SK-N-SH (cell line): ENCODE results near the gene ECSCR.

ENCODE experiments used
- CHD2 ChIP-seq: fragments of 150-350 bp; IDR thresholded peaks from 2 replicates; pipeline ENCODE4 v1.6.1; 2018; ENCODE audit warnings: low read length; ENCODE audit not compliant: partially characterized antibody
- EP300 ChIP-seq, 2 experiments: IDR thresholded peaks; 2 replicates each; pipeline versions ENCODE4 v1.4.0 to v1.6.1; 2012; ENCODE audit warnings: borderline replicate concordance in 1 of 2, low read depth in 1 of 2, low read length in 1 of 2
- FOXJ3 ChIP-seq: sonication (generic); formaldehyde crosslinking; IDR thresholded peaks from 2 replicates; pipeline ENCODE4 v1.5.1; 2020; ENCODE audit warnings: mild to moderate bottlenecking, missing genetic modification reagents
- MAX ChIP-seq: IDR thresholded peaks from 2 replicates; pipeline ENCODE4 v1.4.0; 2012; ENCODE audit warnings: low read depth
- RFX5 ChIP-seq: IDR thresholded peaks from 2 replicates; pipeline ENCODE4 v1.6.1; 2012; ENCODE audit warnings: mild to moderate bottlenecking, improper control_type of control experiment, low read length
- RXRA ChIP-seq: IDR thresholded peaks from 2 replicates; pipeline ENCODE4 v1.4.0; 2012; ENCODE audit warnings: low read depth, mild to moderate bottlenecking, borderline replicate concordance
- SIN3A ChIP-seq: IDR thresholded peaks from 2 replicates; pipeline ENCODE4 v1.6.1; 2012; ENCODE audit warnings: low read depth, mild to moderate bottlenecking, low read length, moderate library complexity, borderline replicate concordance
- SMC3 ChIP-seq: IDR thresholded peaks from 2 replicates; pipeline ENCODE4 v1.6.1; 2012; ENCODE audit warnings: low read depth, low read length, improper control_type of control experiment
- TAF1 ChIP-seq: IDR thresholded peaks from 2 replicates; pipeline ENCODE4 v1.6.1; 2012; ENCODE audit warnings: low read depth, mild to moderate bottlenecking, low read length, moderate library complexity, borderline replicate concordance
- YY1 ChIP-seq: IDR thresholded peaks from 2 replicates; pipeline ENCODE4 v1.4.0; 2012; ENCODE audit warnings: low read depth, mild to moderate bottlenecking
- ZBTB33 ChIP-seq: IDR thresholded peaks from 2 replicates; pipeline ENCODE4 v1.4.0; 2012; ENCODE audit warnings: low read depth, borderline replicate concordance
- TF ChIP-seq, protein P1 (sequence below): fragments of 200-600 bp; sonication (generic); IDR thresholded peaks from 2 replicates; pipeline ENCODE4 v1.6.1; 2017; ENCODE audit warnings: antibody characterized with exemption, mild to moderate bottlenecking, moderate library complexity
- TF ChIP-seq, protein P2 (sequence below): IDR thresholded peaks from 2 replicates; pipeline ENCODE4; 2012
- TF ChIP-seq, protein P3 (sequence below): IDR thresholded peaks from 2 replicates; pipeline ENCODE4 v1.6.1; 2012; ENCODE audit warnings: mild to moderate bottlenecking, low read depth, low read length, moderate library complexity

GRCh38 chr5:139481580-139482049, 19.1 kb upstream of the ECSCR start:
- TF ChIP-seq, protein P1, sequence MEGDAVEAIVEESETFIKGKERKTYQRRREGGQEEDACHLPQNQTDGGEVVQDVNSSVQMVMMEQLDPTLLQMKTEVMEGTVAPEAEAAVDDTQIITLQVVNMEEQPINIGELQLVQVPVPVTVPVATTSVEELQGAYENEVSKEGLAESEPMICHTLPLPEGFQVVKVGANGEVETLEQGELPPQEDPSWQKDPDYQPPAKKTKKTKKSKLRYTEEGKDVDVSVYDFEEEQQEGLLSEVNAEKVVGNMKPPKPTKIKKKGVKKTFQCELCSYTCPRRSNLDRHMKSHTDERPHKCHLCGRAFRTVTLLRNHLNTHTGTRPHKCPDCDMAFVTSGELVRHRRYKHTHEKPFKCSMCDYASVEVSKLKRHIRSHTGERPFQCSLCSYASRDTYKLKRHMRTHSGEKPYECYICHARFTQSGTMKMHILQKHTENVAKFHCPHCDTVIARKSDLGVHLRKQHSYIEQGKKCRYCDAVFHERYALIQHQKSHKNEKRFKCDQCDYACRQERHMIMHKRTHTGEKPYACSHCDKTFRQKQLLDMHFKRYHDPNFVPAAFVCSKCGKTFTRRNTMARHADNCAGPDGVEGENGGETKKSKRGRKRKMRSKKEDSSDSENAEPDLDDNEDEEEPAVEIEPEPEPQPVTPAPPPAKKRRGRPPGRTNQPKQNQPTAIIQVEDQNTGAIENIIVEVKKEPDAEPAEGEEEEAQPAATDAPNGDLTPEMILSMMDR = peak; percentile 40
- TF ChIP-seq, protein P2, sequence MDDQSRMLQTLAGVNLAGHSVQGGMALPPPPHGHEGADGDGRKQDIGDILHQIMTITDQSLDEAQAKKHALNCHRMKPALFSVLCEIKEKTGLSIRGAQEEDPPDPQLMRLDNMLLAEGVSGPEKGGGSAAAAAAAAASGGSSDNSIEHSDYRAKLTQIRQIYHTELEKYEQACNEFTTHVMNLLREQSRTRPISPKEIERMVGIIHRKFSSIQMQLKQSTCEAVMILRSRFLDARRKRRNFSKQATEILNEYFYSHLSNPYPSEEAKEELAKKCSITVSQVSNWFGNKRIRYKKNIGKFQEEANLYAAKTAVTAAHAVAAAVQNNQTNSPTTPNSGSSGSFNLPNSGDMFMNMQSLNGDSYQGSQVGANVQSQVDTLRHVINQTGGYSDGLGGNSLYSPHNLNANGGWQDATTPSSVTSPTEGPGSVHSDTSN = no peak
- no peak for TF ChIP-seq SMC3
- no peak for TF ChIP-seq ZBTB33
- no peak for TF ChIP-seq CHD2
- no peak for TF ChIP-seq FOXJ3 (CRISPR knock-in tag)
- TF ChIP-seq EP300 (IDR thresholded peaks at IDR 0.05; ENCODE audit: borderline replicate concordance in 1 of 2, low read depth in 1 of 2, low read length in 1 of 2) = no peak
- no peak for TF ChIP-seq YY1
- TF ChIP-seq, protein P3, sequence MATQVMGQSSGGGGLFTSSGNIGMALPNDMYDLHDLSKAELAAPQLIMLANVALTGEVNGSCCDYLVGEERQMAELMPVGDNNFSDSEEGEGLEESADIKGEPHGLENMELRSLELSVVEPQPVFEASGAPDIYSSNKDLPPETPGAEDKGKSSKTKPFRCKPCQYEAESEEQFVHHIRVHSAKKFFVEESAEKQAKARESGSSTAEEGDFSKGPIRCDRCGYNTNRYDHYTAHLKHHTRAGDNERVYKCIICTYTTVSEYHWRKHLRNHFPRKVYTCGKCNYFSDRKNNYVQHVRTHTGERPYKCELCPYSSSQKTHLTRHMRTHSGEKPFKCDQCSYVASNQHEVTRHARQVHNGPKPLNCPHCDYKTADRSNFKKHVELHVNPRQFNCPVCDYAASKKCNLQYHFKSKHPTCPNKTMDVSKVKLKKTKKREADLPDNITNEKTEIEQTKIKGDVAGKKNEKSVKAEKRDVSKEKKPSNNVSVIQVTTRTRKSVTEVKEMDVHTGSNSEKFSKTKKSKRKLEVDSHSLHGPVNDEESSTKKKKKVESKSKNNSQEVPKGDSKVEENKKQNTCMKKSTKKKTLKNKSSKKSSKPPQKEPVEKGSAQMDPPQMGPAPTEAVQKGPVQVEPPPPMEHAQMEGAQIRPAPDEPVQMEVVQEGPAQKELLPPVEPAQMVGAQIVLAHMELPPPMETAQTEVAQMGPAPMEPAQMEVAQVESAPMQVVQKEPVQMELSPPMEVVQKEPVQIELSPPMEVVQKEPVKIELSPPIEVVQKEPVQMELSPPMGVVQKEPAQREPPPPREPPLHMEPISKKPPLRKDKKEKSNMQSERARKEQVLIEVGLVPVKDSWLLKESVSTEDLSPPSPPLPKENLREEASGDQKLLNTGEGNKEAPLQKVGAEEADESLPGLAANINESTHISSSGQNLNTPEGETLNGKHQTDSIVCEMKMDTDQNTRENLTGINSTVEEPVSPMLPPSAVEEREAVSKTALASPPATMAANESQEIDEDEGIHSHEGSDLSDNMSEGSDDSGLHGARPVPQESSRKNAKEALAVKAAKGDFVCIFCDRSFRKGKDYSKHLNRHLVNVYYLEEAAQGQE = no peak
- TF ChIP-seq MAX = peak; percentile 9; the same call in 1 of the 2 replicates
- no peak for TF ChIP-seq RXRA
- no peak for TF ChIP-seq RFX5
- no peak for TF ChIP-seq TAF1
- no peak for TF ChIP-seq SIN3A
